Loucy (cell line): ENCODE data around the gene L3MBTL3.

ENCODE experiments used
- EZH2phosphoT487 ChIP-seq: fragments of 200-600 bp; IDR thresholded peaks from 2 replicates; pipeline ENCODE4 v1.6.1; 2018; ENCODE audit warnings: antibody characterized with exemption, mild to moderate bottlenecking, moderate library complexity, borderline replicate concordance
- TF ChIP-seq, protein P1 (sequence below): fragments of 200-600 bp; sonication (generic); conservative IDR thresholded peaks from 2 replicates; pipeline ENCODE4 v1.5.1; 2014; ENCODE audit warnings: mild to moderate bottlenecking, antibody characterized with exemption, low read length

DNA sequence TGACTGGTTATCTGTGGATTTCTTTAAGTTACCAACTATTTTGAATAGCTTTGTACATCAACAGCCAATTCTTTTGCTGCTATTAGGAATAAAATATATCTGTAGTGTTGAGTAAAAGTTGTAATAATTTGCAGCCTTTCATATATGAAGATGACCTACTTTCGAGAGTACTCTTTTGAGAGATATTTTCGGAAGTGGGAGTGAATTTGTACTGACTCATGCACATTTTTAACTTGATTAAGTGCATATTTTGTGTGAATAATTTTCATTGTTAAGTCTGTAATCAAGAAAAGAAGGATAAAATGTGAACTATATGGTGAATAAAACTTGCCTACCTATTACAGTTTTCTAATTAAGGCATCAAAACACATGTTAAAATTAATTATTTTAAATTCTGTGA, 51.9 kb downstream of the L3MBTL3 start:
- TF ChIP-seq EZH2phosphoT487: no peak
- TF ChIP-seq, protein P1, sequence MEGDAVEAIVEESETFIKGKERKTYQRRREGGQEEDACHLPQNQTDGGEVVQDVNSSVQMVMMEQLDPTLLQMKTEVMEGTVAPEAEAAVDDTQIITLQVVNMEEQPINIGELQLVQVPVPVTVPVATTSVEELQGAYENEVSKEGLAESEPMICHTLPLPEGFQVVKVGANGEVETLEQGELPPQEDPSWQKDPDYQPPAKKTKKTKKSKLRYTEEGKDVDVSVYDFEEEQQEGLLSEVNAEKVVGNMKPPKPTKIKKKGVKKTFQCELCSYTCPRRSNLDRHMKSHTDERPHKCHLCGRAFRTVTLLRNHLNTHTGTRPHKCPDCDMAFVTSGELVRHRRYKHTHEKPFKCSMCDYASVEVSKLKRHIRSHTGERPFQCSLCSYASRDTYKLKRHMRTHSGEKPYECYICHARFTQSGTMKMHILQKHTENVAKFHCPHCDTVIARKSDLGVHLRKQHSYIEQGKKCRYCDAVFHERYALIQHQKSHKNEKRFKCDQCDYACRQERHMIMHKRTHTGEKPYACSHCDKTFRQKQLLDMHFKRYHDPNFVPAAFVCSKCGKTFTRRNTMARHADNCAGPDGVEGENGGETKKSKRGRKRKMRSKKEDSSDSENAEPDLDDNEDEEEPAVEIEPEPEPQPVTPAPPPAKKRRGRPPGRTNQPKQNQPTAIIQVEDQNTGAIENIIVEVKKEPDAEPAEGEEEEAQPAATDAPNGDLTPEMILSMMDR: no peak
